ENCODE data around the gene PDIK1L.

Gene PDIK1L

DNA sequence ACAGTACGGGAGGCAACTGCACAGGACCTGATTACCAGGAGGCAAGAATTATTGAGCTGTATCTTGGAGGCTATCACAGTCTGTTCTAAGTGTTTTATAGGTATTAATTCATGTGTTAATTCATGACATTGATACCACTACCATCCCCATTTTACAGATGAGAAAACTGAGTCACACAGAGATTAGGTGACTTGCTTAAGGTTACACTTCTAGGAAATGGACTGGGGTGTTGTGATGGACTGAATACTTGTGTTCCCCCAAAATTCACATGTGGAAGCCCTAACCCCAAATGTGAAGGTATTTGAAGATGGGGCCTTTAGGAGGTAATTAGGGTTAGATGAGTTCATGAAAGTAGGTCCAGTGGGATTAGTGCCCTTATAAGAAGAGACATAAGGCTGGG is 34.1 kb upstream of the PDIK1L start:
- Histone ChIP-seq H3K36me3 (no peaks in the 10 kb centered on the region), H3K27me3 (peaks cover 50% of the 10 kb centered on the region), H3K4me3 (ENCODE audit: low read depth in 1 of 2, low read length in 1 of 2) (no peak overlapping the region), H3K4me1 (ENCODE audit: control insufficient read depth in 1 of 2, insufficient read depth in 1 of 2, low read depth in 1 of 2, low read length in 1 of 2) (no peaks in the 10 kb centered on the region), H3K27ac (no peak overlapping the region), H3K9me3 (no peaks in the 10 kb centered on the region)
- TF ChIP-seq, protein P1, sequence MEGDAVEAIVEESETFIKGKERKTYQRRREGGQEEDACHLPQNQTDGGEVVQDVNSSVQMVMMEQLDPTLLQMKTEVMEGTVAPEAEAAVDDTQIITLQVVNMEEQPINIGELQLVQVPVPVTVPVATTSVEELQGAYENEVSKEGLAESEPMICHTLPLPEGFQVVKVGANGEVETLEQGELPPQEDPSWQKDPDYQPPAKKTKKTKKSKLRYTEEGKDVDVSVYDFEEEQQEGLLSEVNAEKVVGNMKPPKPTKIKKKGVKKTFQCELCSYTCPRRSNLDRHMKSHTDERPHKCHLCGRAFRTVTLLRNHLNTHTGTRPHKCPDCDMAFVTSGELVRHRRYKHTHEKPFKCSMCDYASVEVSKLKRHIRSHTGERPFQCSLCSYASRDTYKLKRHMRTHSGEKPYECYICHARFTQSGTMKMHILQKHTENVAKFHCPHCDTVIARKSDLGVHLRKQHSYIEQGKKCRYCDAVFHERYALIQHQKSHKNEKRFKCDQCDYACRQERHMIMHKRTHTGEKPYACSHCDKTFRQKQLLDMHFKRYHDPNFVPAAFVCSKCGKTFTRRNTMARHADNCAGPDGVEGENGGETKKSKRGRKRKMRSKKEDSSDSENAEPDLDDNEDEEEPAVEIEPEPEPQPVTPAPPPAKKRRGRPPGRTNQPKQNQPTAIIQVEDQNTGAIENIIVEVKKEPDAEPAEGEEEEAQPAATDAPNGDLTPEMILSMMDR (IDR thresholded peaks at IDR 0.05): no peak

DNA sequence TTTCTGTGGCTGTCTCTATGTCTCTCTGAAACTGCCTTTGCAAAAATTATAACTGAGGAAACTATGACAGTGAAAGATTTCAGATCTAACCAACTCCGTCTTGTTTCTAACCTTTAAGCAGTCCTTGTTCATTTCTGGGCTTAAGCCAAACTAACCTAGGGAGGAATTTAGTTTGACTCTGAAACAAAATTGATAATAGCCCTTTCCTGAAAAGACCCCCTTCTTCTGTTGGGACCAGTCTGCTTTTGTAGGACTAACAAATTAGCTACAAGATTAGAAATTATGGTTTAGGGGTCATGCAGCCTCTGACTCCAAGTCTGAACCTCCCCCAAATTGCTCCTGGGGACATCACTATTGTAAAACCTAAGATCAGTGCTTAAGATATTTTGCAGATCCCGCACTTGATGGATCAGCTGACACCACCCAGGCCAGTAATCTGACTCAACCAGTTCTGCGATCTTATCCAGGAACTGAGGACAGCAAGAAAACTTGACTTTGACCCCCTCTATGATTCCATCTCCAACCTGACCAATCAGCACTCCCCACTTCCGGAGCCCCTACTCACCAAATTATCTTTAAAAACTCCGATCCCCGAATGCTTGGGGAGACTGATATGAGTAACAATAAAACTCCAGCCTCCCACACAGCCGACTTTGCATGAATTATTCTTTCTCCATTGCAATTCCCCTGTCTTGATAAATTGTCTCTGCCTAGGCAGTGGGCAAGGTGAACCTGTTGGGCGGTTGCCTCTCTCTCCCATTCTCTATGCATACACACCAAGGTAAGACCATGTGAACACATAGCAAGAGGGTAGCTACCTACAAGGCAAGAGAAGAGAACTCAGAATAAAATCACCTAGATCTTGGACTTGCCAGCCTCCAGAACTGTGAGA is 33.1 kb upstream of the PDIK1L start:
- H3K4me1 ChIP-seq (ENCODE audit: control insufficient read depth in 1 of 2, insufficient read depth in 1 of 2, low read depth in 1 of 2, low read length in 1 of 2): no peaks in the 10 kb centered on the region
- no peaks in the 10 kb centered on the region for H3K9me3 ChIP-seq
- H3K27me3 ChIP-seq: peaks cover 50% of the 10 kb centered on the region
- no peaks in the 10 kb centered on the region for H3K36me3 ChIP-seq
- TF ChIP-seq, protein P1 (IDR thresholded peaks at IDR 0.05): no peak
- H3K27ac ChIP-seq: no peak overlapping the region
- H3K4me3 ChIP-seq (ENCODE audit: low read depth in 1 of 2, low read length in 1 of 2): no peak overlapping the region

DNA sequence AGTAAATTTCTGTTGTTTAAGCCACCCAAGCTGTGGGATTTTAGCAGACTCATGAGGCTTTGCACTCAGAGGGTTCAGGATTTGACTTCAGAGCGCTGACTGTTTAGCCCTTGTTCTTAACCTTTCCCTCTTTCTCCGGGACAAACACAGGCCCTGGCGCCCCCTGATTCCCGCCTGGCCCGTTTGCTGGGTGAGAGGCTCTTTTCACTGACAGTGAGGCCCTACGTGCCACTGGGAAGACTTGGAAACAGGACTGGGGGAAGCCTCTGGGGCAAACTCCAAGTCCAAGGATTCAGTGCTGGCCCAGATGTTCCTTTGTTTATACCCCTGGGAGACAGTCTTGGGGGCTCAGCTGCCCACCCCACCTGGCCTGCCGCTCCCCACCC is 32.5 kb upstream of the PDIK1L start:
- Histone ChIP-seq H3K27me3 (peaks cover 51% of the 10 kb centered on the region), H3K4me3 (ENCODE audit: low read depth in 1 of 2, low read length in 1 of 2) (no peak overlapping the region), H3K4me1 (ENCODE audit: control insufficient read depth in 1 of 2, insufficient read depth in 1 of 2, low read depth in 1 of 2, low read length in 1 of 2) (no peaks in the 10 kb centered on the region), H3K36me3 (no peaks in the 10 kb centered on the region), H3K9me3 (no peaks in the 10 kb centered on the region), H3K27ac (no peak overlapping the region)
- TF ChIP-seq, protein P1 (IDR thresholded peaks at IDR 0.05): no peak

DNA sequence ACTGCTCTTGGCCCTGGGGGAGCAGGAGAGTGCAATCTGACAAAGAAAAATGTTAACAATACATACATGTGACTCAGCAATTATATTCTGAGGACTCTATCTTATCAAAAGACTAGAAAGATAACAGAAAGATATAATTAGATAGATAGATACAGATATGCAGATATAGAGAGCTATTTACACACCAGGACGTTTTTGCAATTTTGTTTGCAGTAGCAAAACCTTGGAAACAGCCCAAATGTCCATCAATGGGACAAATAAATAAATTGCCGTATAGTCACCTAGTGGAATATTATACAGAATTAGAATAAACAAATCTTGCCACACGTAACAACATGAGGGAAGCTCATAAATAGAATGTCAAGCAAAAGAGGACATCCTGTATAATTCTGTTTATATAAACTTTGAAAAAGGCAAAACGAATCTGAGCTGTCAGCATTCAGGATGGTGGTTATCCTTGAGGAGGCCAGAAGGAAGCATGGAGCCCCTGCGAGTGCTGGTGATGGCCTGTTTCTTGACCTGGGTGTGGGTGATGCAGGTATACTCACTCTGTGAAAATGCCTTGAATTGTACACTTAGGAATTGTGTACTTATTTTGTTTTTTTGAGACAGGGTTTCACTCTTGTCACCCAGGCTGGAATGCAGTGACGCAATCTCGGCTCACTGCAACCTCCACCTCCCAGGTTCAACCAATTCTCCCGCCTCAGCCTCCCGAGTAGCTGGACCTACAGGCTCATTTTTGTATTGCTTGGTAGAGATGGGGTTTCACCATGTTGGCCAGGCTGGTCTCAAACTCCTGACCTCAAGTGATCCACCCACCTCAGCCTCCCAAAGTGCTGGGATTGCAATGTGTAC is 31.4 kb upstream of the PDIK1L start:
- H3K4me1 ChIP-seq (ENCODE audit: control insufficient read depth in 1 of 2, insufficient read depth in 1 of 2, low read depth in 1 of 2, low read length in 1 of 2): no peaks in the 10 kb centered on the region
- TF ChIP-seq, protein P1 (IDR thresholded peaks at IDR 0.05): no peak
- no peaks in the 10 kb centered on the region for H3K36me3 ChIP-seq
- H3K27me3 ChIP-seq: peaks cover 55% of the 10 kb centered on the region
- no peaks in the 10 kb centered on the region for H3K9me3 ChIP-seq
- H3K27ac ChIP-seq: no peak overlapping the region
- no peak overlapping the region for H3K4me3 ChIP-seq (ENCODE audit: low read depth in 1 of 2, low read length in 1 of 2)

DNA sequence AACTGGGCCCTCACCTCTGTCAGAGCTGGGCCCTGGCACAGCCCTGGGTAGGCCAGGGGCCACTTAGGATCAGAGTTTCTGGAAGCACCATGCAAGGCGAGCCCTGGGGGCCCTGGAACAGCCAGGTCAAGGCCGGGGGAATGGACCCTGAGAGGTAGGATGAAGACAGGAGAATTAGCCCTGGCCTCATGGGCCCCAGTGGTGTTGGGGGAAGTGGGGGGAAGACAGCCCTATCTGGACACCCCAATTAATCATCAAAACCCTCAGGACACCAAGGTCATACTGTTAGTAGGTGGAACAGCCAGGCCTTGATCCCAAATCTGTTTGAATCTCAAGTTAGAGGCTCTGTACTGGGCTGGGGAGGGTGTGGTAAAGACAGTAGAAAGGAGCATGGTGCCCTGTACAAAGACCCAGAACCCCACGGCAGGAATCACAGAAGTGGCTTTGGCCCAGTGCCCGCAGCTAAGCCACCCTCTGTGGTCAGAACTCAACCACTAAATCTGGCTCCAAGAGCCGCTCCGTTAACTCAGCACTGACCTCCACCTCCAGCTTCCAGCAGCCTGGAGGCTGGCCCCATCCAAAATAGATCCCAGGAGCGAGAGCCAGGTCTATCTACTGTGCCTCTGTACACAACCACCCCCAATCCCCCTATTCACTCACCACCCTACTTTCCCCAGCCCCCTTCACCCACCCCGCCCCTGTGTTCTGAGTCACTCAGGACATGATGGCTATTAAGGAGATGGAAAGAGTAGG is 30.2 kb upstream of the PDIK1L start:
- Histone ChIP-seq H3K27ac (no peak overlapping the region), H3K4me3 (ENCODE audit: low read depth in 1 of 2, low read length in 1 of 2) (no peak overlapping the region), H3K36me3 (no peaks in the 10 kb centered on the region), H3K9me3 (no peaks in the 10 kb centered on the region), H3K27me3 (peaks cover 56% of the 10 kb centered on the region), H3K4me1 (ENCODE audit: control insufficient read depth in 1 of 2, insufficient read depth in 1 of 2, low read depth in 1 of 2, low read length in 1 of 2) (no peaks in the 10 kb centered on the region)
- TF ChIP-seq, protein P1 (IDR thresholded peaks at IDR 0.05): no peak

Measured in neutrophil (primary cell).